Activated CD4-positive, alpha-beta T cell treated with anti-CD3 and anti-CD28 coated beads, Interleukin-2, amount 10 ng/mL, durations not matched to agents 24 days and 14 days (primary cell): ENCODE results near the gene RAB19. TPM values are rescaled to one million over a fixed set of nuclear protein-coding genes. Genes with fewer than 3 reads are reported as not detected.
"Not testable (repeated sequence)": the region's sequence is repeated elsewhere in the genome, so short reads cannot be mapped to it uniquely, and the experiment has no call there.

Experiments
- DNase-seq: peaks from one replicate; pipeline ENCODE4 v3.0.0; 2022
- H3K27ac Mint-ChIP-seq: one replicate; pipeline ENCODE4 v1.8.0; 2022; ENCODE audit warnings: mild to moderate bottlenecking, mixed read lengths
- H3K27me3 Mint-ChIP-seq: one replicate; pipeline ENCODE4 v1.8.0; 2022; ENCODE audit warnings: mixed read lengths
- H3K36me3 Mint-ChIP-seq: one replicate; pipeline ENCODE4 v1.8.0; 2022; ENCODE audit warnings: low read depth, mild to moderate bottlenecking, mixed read lengths
- H3K4me1 Mint-ChIP-seq: one replicate; pipeline ENCODE4 v1.8.0; 2021; ENCODE audit warnings: mixed read lengths
- H3K4me3 Mint-ChIP-seq: one replicate; pipeline ENCODE4 v1.8.0; 2022; ENCODE audit warnings: mild to moderate bottlenecking, moderate library complexity, mixed read lengths
- H3K9me3 Mint-ChIP-seq: one replicate; pipeline ENCODE4 v1.8.0; 2021; ENCODE audit warnings: mixed read lengths
- intact Hi-C: fragments of 100-400 bp; cut with micrococcal nuclease; formaldehyde crosslinking; loops from one replicate; pipeline ENCODE4 v1.15.1; 2023
- total RNA-seq: library from RNA; stranded (reverse); gene quantifications from 2 replicates; pipeline ENCODE4 v1.2.3, GENCODE V29; 2022

The RAB19 gene
- total RNA-seq, 1 donor from 2014 or later, result 24.4 TPM

- peaks cover 12% of the 10 kb centered on the region for H3K36me3 Mint-ChIP-seq
- intact Hi-C loops, result no loop called here
- peaks cover 23% of the 10 kb centered on the region for H3K4me1 Mint-ChIP-seq
- H3K9me3 Mint-ChIP-seq, result no peaks in the 10 kb centered on the region
- no peak for DNase-seq
- H3K27ac Mint-ChIP-seq, result no peak overlapping the region
- no peaks in the 10 kb centered on the region for H3K27me3 Mint-ChIP-seq
- H3K4me3 Mint-ChIP-seq, result no peak overlapping the region
Measured at GRCh38 chr7:140448781-140449480, 45.1 kb downstream of the RAB19 start.

- DNase-seq, result no peak
- Mint-ChIP-seq H3K36me3 (peaks cover 37% of the 10 kb centered on the region), H3K27me3 (no peaks in the 10 kb centered on the region), H3K9me3 (no peaks in the 10 kb centered on the region), H3K4me1 (peaks cover 36% of the 10 kb centered on the region), H3K27ac (no peak overlapping the region), H3K4me3 (no peak overlapping the region)
- intact Hi-C loops, result no loop called here
Measured at GRCh38 chr7:140451716-140452115, 47.9 kb downstream of the RAB19 start.

GRCh38 chr7:140453273-140453672, 49.4 kb downstream of the RAB19 start:
- Mint-ChIP-seq H3K27me3 (no peaks in the 10 kb centered on the region), H3K4me1 (peaks cover 33% of the 10 kb centered on the region), H3K4me3 (no peak overlapping the region), H3K27ac (no peak overlapping the region), H3K36me3 (peaks cover 47% of the 10 kb centered on the region), H3K9me3 (no peaks in the 10 kb centered on the region)
- no peak for DNase-seq
- intact Hi-C loops, result no loop called here

- H3K9me3 Mint-ChIP-seq, DNase-seq, H3K27me3 Mint-ChIP-seq, intact Hi-C loops, H3K4me3 Mint-ChIP-seq: not testable (repeated sequence)
- Mint-ChIP-seq H3K36me3 (peaks cover 52% of the 10 kb centered on the region), H3K27ac (peak overlapping the region; percentile 54), H3K4me1 (peaks cover 36% of the 10 kb centered on the region)
Measured at GRCh38 chr7:140453785-140454656, 50.2 kb downstream of the RAB19 start.

GRCh38 chr7:140454657-140455015, 50.8 kb downstream of the RAB19 start:
- DNase-seq, result no peak
- H3K4me3 Mint-ChIP-seq, result no peak overlapping the region
- H3K36me3 Mint-ChIP-seq, result peaks cover 58% of the 10 kb centered on the region
- H3K27me3 Mint-ChIP-seq, result no peaks in the 10 kb centered on the region
- peak overlapping the region; percentile 54 for H3K27ac Mint-ChIP-seq
- H3K9me3 Mint-ChIP-seq, result no peaks in the 10 kb centered on the region
- H3K4me1 Mint-ChIP-seq, result peaks cover 37% of the 10 kb centered on the region
- intact Hi-C loops, result no loop called here

DNA sequence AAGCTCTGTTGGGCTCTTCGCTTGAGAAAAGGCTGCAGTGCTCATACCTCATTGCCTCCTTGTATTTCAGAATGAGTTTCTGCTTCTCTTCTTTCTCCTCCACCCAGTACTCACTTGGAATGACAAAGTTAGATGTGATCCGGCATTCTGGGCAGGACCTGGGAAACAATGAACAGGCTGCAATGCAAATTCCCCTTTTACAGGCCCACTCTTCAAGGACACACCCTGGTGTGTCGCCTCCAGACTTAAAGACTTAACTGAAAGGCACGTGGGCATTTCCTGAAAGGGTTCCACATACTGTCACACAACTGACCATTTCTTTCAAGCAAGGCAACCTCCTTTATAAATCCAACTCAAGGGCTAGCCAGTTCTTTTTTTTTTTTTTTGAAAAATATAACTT, 51.9 kb downstream of the RAB19 start:
- Mint-ChIP-seq H3K9me3 (no peaks in the 10 kb centered on the region), H3K27me3 (no peaks in the 10 kb centered on the region), H3K36me3 (peaks cover 63% of the 10 kb centered on the region), H3K4me1 (peaks cover 29% of the 10 kb centered on the region), H3K4me3 (no peak overlapping the region), H3K27ac (peak overlapping the region; percentile 6)
- intact Hi-C loops, result no loop called here
- DNase-seq, result no peak

DNA sequence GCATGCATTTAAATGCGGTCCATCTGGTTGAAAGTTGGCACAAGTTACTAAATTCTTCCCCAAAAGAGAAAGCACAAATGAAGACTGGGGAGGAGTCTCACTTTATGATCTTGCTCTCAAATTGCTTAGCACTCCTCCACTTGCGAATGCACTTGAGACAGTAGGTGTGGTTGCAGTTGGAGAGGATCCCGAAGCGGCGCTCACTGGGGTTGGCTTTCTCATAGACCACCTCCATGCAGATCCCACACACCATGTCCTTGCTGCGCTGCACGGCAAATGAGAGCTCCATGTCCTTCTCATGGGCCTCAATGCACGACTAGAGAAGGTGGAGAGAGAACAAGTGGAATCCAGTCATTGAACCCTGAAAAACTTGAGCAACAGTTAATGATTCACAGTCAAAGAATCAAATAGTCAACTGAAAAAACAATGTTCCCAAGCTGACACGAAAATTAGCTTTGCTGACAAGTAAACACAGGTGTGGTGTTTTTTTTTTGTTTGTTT, 52.7 kb downstream of the RAB19 start:
- H3K9me3 Mint-ChIP-seq, result no peaks in the 10 kb centered on the region
- peaks cover 29% of the 10 kb centered on the region for H3K4me1 Mint-ChIP-seq
- H3K36me3 Mint-ChIP-seq, result peaks cover 70% of the 10 kb centered on the region
- H3K27me3 Mint-ChIP-seq, result no peaks in the 10 kb centered on the region
- DNase-seq, result no peak
- H3K27ac Mint-ChIP-seq, result no peak overlapping the region
- H3K4me3 Mint-ChIP-seq, result no peak overlapping the region
- intact Hi-C loops, result no loop called here

DNA sequence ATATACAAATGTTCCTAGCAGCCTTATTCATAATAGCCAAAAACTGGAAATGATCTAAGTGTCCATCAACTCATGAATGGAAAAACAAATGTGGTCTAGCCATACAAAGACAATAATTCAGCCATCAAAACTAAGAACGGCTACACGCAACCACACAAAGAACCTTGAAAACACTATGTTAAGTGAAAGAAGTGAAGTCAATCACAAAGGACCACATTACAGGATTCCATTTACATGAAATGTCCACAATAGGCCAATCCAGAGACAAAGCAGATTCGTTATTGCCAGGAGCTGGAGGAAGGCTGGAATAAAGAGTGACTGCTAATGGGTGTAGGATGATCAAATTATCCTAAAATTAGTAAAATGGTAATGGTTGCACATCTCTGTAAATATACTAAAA, 54.3 kb downstream of the RAB19 start:
- DNase-seq, result no peak
- Mint-ChIP-seq H3K27ac (no peak overlapping the region), H3K36me3 (peaks cover 66% of the 10 kb centered on the region), H3K4me3 (no peak overlapping the region), H3K4me1 (peaks cover 26% of the 10 kb centered on the region), H3K9me3 (no peaks in the 10 kb centered on the region), H3K27me3 (no peaks in the 10 kb centered on the region)
- intact Hi-C loops, result no loop called here

DNA sequence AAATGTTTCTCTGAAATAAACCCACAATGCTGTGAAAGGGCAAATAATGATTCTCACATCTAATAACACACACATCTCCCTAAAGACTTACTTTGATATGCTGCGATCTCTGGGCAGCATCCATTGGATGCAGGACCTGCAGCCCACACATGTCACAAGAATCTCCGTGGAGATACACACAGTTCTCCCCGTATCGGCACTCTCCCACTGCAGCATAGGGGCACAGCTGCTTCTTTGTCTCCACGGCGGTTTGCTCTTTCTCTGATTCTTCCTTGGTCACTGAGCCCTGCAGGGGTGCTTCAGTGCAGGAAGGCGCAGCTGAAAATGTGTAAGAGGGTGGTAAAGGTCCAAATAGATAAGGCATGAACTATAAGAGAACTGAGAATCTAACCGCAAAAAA, 55.1 kb downstream of the RAB19 start:
- intact Hi-C loops, result no loop called here
- Mint-ChIP-seq H3K9me3 (no peaks in the 10 kb centered on the region), H3K4me1 (peaks cover 23% of the 10 kb centered on the region), H3K27ac (no peak overlapping the region), H3K36me3 (peaks cover 62% of the 10 kb centered on the region), H3K27me3 (no peaks in the 10 kb centered on the region), H3K4me3 (no peak overlapping the region)
- no peak for DNase-seq

DNA sequence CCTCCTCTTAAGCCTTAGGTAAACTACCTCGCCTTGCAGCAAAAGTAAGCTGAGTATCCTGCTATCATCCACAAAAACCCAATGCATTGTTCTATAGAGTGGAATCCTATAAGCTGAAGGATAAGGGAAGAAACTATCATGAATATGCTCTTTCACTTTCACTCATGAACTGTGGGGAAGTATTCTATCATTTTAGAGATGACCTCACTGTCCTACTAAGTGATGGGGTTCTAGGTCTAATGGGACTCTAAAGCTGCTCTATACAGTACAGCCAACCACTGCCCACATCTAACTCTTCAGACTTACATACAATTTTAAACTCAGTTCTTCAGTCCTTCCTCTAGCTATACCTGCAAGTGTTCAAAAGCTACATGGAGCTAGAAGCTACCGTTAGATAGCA, 59.3 kb downstream of the RAB19 start:
- Mint-ChIP-seq H3K36me3 (peaks cover 47% of the 10 kb centered on the region), H3K27me3 (no peaks in the 10 kb centered on the region), H3K9me3 (no peaks in the 10 kb centered on the region), H3K4me3 (no peak overlapping the region), H3K4me1 (peaks cover 9% of the 10 kb centered on the region), H3K27ac (no peak overlapping the region)
- intact Hi-C loops, result no loop called here
- DNase-seq, result no peak

GRCh38 chr7:140475747-140476333, 72.0 kb downstream of the RAB19 start:
- Mint-ChIP-seq H3K4me1 (peaks cover 26% of the 10 kb centered on the region), H3K27me3 (no peaks in the 10 kb centered on the region), H3K27ac (peak overlapping the region; percentile 54), H3K4me3 (peak overlapping the region; percentile 60), H3K9me3 (no peaks in the 10 kb centered on the region), H3K36me3 (peaks cover 10% of the 10 kb centered on the region)
- DNase-seq, result peak; percentile 85
- intact Hi-C loops, result loop anchor here (1.0 to 2.0 kb wide), 2 partner anchors 17 to 181 kb away; no protein-coding TSS in a partner anchor

DNA sequence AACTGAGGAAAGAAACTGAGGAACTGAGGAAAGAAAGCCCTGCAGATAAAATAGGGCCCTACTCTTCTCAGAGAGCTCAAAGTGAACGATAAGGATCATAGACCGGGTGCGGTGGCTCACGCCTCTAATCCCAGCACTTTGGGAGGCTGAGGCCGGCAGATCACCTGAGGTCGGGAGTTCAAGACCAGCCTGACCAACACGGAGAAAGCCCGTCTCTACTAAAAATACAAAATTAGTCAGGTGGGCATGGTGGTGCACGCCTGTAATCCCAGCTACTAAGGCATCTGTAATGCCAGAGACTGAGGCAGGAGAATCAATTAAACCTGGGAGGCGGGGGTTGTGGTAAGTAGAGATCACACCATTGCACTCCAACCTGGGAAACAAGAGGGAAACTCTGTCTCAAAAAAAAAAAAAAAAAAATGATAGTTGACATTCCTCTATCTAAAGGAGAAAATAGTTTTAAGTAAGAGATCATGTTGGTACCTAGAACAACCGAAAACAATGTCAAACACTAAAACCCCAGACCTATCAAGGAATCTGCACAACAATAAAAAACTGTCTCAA, 72.9 kb downstream of the RAB19 start:
- H3K27me3 Mint-ChIP-seq, result peaks cover 3% of the 10 kb centered on the region
- peak; percentile 59 for DNase-seq
- H3K27ac Mint-ChIP-seq, result peak overlapping the region; percentile 90
- H3K36me3 Mint-ChIP-seq, result peaks cover 7% of the 10 kb centered on the region
- peak overlapping the region; percentile 99 for H3K4me3 Mint-ChIP-seq
- H3K9me3 Mint-ChIP-seq, result no peaks in the 10 kb centered on the region
- peaks cover 26% of the 10 kb centered on the region for H3K4me1 Mint-ChIP-seq
- intact Hi-C loops, result no loop called here
